Colonic mucosa (tissue), 4 donors: Measurements from ENCODE around the gene FDX1. TPM values are rescaled to one million over a fixed set of nuclear protein-coding genes. Genes with fewer than 3 reads are reported as not detected.

Experiments used
- DNase-seq: peaks from one replicate; pipeline ENCODE4 v3.0.0-alpha.2; 2020
- H3K27ac ChIP-seq: fragments of 200-600 bp; one replicate; pipeline ENCODE4 v1.8.0; 2021
- H3K27me3 ChIP-seq: fragments of 200-600 bp; one replicate; pipeline ENCODE4 v1.8.0; 2021
- H3K36me3 ChIP-seq: fragments of 200-600 bp; one replicate; pipeline ENCODE4 v1.8.0; 2021
- H3K4me1 ChIP-seq: fragments of 200-600 bp; one replicate; pipeline ENCODE4 v1.8.0; 2021; ENCODE audit warnings: mild to moderate bottlenecking
- H3K4me3 ChIP-seq: fragments of 200-600 bp; one replicate; pipeline ENCODE4 v1.8.0; 2021
- H3K9ac ChIP-seq, 2 donors: one replicate each; pipeline ENCODE4 v1.7.0; 2013; ENCODE audit warnings: control low read depth in 2 of 2, low read depth in 2 of 2, low read length in 2 of 2
- H3K9me3 ChIP-seq: fragments of 200-600 bp; one replicate; pipeline ENCODE4 v1.8.0; 2021
- CTCF ChIP-seq: fragments of 200-600 bp; IDR thresholded peaks from one replicate; pipeline ENCODE4 v1.8.0; 2022; ENCODE audit warnings: antibody characterized with exemption, mild to moderate bottlenecking
- intact Hi-C: fragments of 100-400 bp; cut with DNase I; formaldehyde crosslinking; loops from one replicate; pipeline ENCODE4 v1.14.1; 2022
- total RNA-seq, 2 donors: library from RNA; stranded (reverse); fragmentation: NEBNext Ultra II Directional in 1 of 2; extraction: Animal tissue kit (Norgen Biotek cat#: 25700) in 1 of 2; gene quantifications; one replicate each; pipeline ENCODE4 v1.2.1, GENCODE V29; 2021
- donor health status: healthy.
- donor health status: DM: no; HTN: no; CAD: no.
- donor health status: DM: no; HTN: no; CAD: no.

The FDX1 gene
- total RNA-seq, 2 donors from 2014 or later = 19.0 to 23.7 TPM

- TF ChIP-seq CTCF = no peak
- no peak overlapping the region for H3K27ac ChIP-seq
- H3K36me3 ChIP-seq = no peaks in the 10 kb centered on the region
- H3K4me1 ChIP-seq = no peaks in the 10 kb centered on the region
- no peak overlapping the region for H3K9ac ChIP-seq
- no peaks in the 10 kb centered on the region for H3K9me3 ChIP-seq
- H3K27me3 ChIP-seq = no peaks in the 10 kb centered on the region
- intact Hi-C loops = loop anchor here (10.0 kb wide), 1 partner anchor 130 kb away; the partner anchor contains the start of gene RDX
- H3K4me3 ChIP-seq = no peak overlapping the region
- no peak for DNase-seq
These were observed 4.8 kb upstream of the FDX1 start for GRCh38 chr11:110424775-110425444.

GRCh38 chr11:110425751-110426545 lies 3.8 kb upstream of the FDX1 start:
- H3K9me3 ChIP-seq = no peaks in the 10 kb centered on the region
- no peak overlapping the region for H3K9ac ChIP-seq
- no peaks in the 10 kb centered on the region for H3K27me3 ChIP-seq
- intact Hi-C loops = loop anchor here (10.0 kb wide), 1 partner anchor 131 kb away; the partner anchor contains the start of gene RDX
- DNase-seq = no peak
- no peak overlapping the region for H3K27ac ChIP-seq
- no peak for TF ChIP-seq CTCF
- no peaks in the 10 kb centered on the region for H3K36me3 ChIP-seq
- no peak overlapping the region for H3K4me3 ChIP-seq
- H3K4me1 ChIP-seq = no peaks in the 10 kb centered on the region

GRCh38 chr11:110428040-110428439 lies 1.7 kb upstream of the FDX1 start:
- no peak for DNase-seq
- no peak overlapping the region for H3K4me3 ChIP-seq
- H3K9me3 ChIP-seq = no peaks in the 10 kb centered on the region
- no peaks in the 10 kb centered on the region for H3K36me3 ChIP-seq
- no peaks in the 10 kb centered on the region for H3K27me3 ChIP-seq
- no peak overlapping the region for H3K9ac ChIP-seq
- peaks cover 7% of the 10 kb centered on the region for H3K4me1 ChIP-seq
- no peak for TF ChIP-seq CTCF
- intact Hi-C loops = loop anchor here (10.0 kb wide), 1 partner anchor 133 kb away; the partner anchor contains the start of gene RDX
- H3K27ac ChIP-seq = no peak overlapping the region

- no peaks in the 10 kb centered on the region for H3K36me3 ChIP-seq
- DNase-seq = no peak
- H3K9me3 ChIP-seq = no peaks in the 10 kb centered on the region
- intact Hi-C loops = loop anchor here (10.0 kb wide), 1 partner anchor 134 kb away; the partner anchor contains the start of gene RDX
- H3K4me1 ChIP-seq = peaks cover 7% of the 10 kb centered on the region
- H3K27me3 ChIP-seq = no peaks in the 10 kb centered on the region
- no peak for TF ChIP-seq CTCF
- H3K27ac ChIP-seq = peak overlapping the region; percentile 89
- peak overlapping the region; percentile 82 for H3K4me3 ChIP-seq
- peak overlapping the region; percentile 36 to 98 for H3K9ac ChIP-seq
These were observed 605 bp upstream of the FDX1 start for GRCh38 chr11:110428956-110429730.
